GM06990 (cell line): ENCODE data around the gene INO80E.

Experiments
- DNase-seq: peaks from one replicate; pipeline ENCODE4 v3.0.0-alpha.2; 2011; ENCODE audit not compliant: insufficient read length; ENCODE audit errors: extremely low read depth
- H3K27me3 ChIP-seq: replicated peaks from 2 replicates; pipeline ENCODE4 v1.6.0; 2011; ENCODE audit warnings: low read length; ENCODE audit not compliant: control insufficient read depth, insufficient read depth
- H3K36me3 ChIP-seq: 2 replicates; pipeline ENCODE4 v1.5.1; 2011; ENCODE audit warnings: low read length; ENCODE audit not compliant: control insufficient read depth, insufficient read depth
- H3K4me3 ChIP-seq: replicated peaks from 2 replicates; pipeline ENCODE4 v1.5.1; 2011; ENCODE audit warnings: low read depth, mild to moderate bottlenecking, control low read depth, low read length
- TF ChIP-seq, protein P1 (sequence below): IDR thresholded peaks from 2 replicates; pipeline ENCODE4 v1.5.1; 2011; ENCODE audit warnings: low read length, control low read depth, mild to moderate bottlenecking, inconsistent platforms; ENCODE audit not compliant: insufficient read depth, poor library complexity, severe bottlenecking

Gene INO80E

DNA sequence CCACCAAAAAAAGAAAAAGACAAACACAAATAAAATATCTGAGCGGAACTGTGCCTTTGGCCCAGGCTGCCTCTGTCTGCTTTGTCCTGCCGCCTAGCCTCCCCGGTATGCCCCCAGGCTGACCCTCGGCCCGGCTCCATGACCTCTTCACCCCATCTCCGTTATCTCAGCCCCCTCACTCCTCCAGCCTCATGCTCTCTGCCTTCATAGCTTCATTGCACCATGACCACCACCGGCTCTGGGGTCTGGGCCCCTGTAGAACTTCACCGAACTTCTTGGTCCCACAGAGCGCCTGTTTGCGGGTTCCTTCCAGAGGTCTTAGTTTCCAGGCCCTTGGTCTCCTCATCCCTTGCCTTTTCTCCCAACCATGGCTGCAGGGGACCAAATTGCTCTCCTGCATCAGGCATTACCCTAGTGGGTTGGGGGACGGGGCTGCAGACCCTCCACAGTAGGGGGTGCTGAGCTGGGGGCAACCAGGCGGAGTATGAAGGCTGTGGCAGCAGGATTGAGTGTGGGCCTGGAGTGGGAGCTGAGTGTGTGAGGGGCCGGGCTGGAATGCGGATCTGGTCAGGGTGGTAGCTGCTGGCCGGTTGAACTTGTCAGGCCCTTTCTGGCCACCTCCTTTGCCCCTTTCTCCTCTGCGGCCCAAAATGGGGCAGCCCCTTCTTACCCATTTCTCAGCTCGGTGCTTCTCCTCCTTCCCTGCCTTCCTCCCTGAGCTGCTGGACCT lies 7.5 kb upstream of the INO80E start:
- Histone ChIP-seq H3K27me3 (no peaks in the 10 kb centered on the region), H3K36me3 (peaks cover 49% of the 10 kb centered on the region), H3K4me3 (no peak overlapping the region)
- no peak for DNase-seq
- TF ChIP-seq, protein P1, sequence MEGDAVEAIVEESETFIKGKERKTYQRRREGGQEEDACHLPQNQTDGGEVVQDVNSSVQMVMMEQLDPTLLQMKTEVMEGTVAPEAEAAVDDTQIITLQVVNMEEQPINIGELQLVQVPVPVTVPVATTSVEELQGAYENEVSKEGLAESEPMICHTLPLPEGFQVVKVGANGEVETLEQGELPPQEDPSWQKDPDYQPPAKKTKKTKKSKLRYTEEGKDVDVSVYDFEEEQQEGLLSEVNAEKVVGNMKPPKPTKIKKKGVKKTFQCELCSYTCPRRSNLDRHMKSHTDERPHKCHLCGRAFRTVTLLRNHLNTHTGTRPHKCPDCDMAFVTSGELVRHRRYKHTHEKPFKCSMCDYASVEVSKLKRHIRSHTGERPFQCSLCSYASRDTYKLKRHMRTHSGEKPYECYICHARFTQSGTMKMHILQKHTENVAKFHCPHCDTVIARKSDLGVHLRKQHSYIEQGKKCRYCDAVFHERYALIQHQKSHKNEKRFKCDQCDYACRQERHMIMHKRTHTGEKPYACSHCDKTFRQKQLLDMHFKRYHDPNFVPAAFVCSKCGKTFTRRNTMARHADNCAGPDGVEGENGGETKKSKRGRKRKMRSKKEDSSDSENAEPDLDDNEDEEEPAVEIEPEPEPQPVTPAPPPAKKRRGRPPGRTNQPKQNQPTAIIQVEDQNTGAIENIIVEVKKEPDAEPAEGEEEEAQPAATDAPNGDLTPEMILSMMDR, result no peak

DNA sequence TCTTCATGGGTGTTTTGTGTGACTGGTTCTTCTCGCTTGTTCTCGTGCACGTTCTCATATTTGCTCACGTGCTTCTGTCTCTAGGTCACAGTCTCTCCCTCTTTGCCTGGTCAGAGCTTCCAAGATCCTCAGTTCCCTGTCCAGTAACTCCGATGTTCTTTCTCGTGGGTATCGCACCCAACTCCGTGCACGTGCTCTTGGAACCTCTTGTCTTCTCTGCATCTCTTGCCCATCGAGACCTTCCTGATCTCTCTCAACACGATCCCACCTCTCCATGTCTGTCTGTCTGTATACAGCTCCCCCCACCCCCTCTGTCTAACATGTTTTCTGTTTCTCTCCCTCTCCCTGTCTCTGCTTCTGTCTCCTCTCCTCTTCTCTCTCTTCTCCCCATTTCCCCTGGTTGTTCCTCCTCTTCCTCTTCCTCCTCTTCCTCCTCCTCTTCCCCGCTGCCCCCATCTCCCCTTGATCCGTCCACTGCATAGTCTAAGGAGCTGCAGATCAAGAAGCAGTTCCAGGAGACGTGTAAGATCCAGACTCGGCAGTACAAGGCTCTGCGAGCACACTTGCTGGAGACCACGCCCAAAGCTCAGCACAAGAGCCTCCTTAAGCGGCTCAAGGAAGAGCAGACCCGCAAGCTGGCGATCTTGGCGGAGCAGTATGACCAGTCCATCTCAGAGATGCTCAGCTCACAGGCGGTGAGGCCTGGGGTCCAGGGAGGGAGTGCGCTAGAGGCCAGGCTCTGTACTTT lies 6.8 kb upstream of the INO80E start:
- TF ChIP-seq, protein P1, result no peak
- Histone ChIP-seq H3K36me3 (peaks cover 43% of the 10 kb centered on the region), H3K27me3 (no peaks in the 10 kb centered on the region), H3K4me3 (no peak overlapping the region)
- DNase-seq, result no peak

DNA sequence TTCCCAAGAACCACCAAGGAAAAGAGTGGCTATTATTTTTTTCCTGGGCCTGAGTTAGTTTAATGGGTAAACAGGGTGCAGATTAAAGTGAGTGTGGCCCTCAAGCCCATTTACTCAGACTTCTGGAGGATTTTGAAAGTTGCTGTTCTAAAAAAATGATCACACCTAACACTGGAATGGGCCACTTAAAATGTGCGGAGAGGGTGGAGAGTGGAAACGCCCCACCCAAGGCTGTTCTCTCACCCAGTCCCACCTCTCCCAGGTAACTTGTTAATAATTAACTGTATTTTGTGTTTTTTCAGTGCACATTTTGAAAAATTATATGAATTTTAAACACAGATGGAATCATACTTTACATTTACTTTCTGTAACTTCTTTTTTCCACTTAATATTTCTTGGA lies 6.0 kb upstream of the INO80E start:
- no peak for DNase-seq
- no peaks in the 10 kb centered on the region for H3K27me3 ChIP-seq
- TF ChIP-seq, protein P1, result no peak
- no peak overlapping the region for H3K4me3 ChIP-seq
- H3K36me3 ChIP-seq, result peaks cover 40% of the 10 kb centered on the region

DNA sequence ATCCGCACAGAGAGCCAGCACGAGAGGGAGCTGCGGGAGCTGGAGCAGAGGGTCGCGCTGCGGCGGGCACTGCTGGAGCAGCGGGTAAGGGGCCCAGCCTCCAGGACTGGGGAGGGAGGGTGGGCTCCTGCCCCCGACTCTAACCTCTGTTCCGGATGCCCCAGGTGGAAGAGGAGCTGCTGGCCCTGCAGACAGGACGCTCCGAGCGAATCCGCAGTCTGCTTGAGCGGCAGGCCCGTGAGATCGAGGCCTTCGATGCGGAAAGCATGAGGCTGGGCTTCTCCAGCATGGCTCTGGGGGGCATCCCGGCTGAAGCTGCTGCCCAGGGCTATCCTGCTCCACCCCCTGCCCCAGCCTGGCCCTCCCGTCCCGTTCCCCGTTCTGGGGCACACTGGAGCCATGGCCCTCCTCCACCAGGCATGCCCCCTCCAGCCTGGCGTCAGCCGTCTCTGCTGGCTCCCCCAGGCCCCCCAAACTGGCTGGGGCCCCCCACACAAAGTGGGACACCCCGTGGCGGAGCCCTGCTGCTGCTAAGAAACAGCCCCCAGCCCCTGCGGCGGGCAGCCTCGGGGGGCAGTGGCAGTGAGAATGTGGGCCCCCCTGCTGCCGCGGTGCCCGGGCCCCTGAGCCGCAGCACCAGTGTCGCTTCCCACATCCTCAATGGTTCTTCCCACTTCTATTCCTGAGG lies 5.0 kb upstream of the INO80E start:
- TF ChIP-seq, protein P1, result no peak
- DNase-seq, result no peak
- no peaks in the 10 kb centered on the region for H3K27me3 ChIP-seq
- H3K36me3 ChIP-seq, result peaks cover 31% of the 10 kb centered on the region
- no peak overlapping the region for H3K4me3 ChIP-seq

DNA sequence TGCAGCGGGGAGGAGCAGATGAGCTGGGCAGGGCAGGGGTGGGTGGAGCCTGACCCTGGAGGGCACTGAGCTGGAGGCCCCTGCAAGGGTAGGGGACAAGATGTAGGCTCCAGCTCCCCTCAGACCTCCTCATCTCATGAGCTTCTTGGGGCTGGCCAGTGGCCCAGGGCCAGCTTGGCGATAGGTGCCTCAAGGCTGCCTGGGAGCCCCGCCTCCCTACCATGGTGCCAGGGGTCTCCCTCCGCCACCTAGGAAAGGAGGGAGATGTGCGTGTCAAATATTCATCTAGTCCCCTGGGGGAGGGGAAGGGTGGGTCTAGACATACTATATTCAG lies 4.5 kb upstream of the INO80E start:
- no peak for DNase-seq
- TF ChIP-seq, protein P1, result no peak
- H3K27me3 ChIP-seq, result no peaks in the 10 kb centered on the region
- peaks cover 26% of the 10 kb centered on the region for H3K36me3 ChIP-seq
- no peak overlapping the region for H3K4me3 ChIP-seq
